SIG-M5 treated with dmso at 0.1 percent for 504 hours (cell line): ENCODE measurements around the gene SLX9.
"Not testable (repeated sequence)": the region's sequence is repeated elsewhere in the genome, so short reads cannot be mapped to it uniquely, and the experiment has no call there.

Experiments used
- DNase-seq: peaks from one replicate; lab custom pipeline; 2025; ENCODE audit not compliant: unreplicated experiment; lab: John Stamatoyannopoulos, UW

The SLX9 gene

GRCh38 chr21:44975720-44976555, 36.1 kb downstream of the SLX9 start:
- DNase-seq, result no peak

GRCh38 chr21:44976556-44977393, 36.9 kb downstream of the SLX9 start:
- not testable (repeated sequence) for DNase-seq

GRCh38 chr21:44977616-44978340, 37.9 kb downstream of the SLX9 start:
- no peak for DNase-seq

- DNase-seq, result no peak
These were observed 40.1 kb downstream of the SLX9 start for GRCh38 chr21:44979687-44980561.

GRCh38 chr21:44980562-44981489, 41.0 kb downstream of the SLX9 start:
- DNase-seq, result no peak

- DNase-seq, result no peak
These were observed 42.9 kb downstream of the SLX9 start for GRCh38 chr21:44982558-44983250.

- DNase-seq, result no peak
These were observed 43.8 kb downstream of the SLX9 start for GRCh38 chr21:44983421-44984206.

- no peak for DNase-seq
These were observed 44.6 kb downstream of the SLX9 start for GRCh38 chr21:44984428-44984791.

- no peak for DNase-seq
These were observed 45.1 kb downstream of the SLX9 start for GRCh38 chr21:44984792-44985440.

- no peak for DNase-seq
These were observed 45.9 kb downstream of the SLX9 start for GRCh38 chr21:44985441-44986401.

GRCh38 chr21:44986471-44987291, 46.9 kb downstream of the SLX9 start:
- DNase-seq, result no peak

- no peak for DNase-seq
These were observed 47.6 kb downstream of the SLX9 start for GRCh38 chr21:44987301-44987885.

GRCh38 chr21:44987886-44988606, 48.2 kb downstream of the SLX9 start:
- no peak for DNase-seq
